MCF 10A (cell line): ENCODE measurements around the gene RIC8B. TPM values are rescaled to one million over a fixed set of nuclear protein-coding genes. Genes with fewer than 3 reads are reported as not detected.
A peak's percentile ranks its signal among the peaks of the same experiment; 100 is the strongest.

Source experiments
- BruUV-seq: library from RNA; stranded (reverse); fragments of 400-500 nt; replicated peaks from 2 replicates; lab custom pipeline; 2021; lab: Mats Ljungman, UMichigan
- CTCF ChIA-PET: fragments of 300-600 bp; sonication (Branson Sonifier 250); formaldehyde crosslinking; extraction: SDS; loops from one replicate; lab custom pipeline; 2021; ENCODE audit warnings: antibody characterized with exemption, inconsistent platforms; lab: Yijun Ruan, JAX
- POLR2A ChIA-PET: fragments of 300-600, 350-650 bp; sonication (Branson Sonifier 250); formaldehyde crosslinking; extraction: SDS; loops from one replicate; lab custom pipeline; 2020; ENCODE audit warnings: antibody characterized with exemption, inconsistent platforms; lab: Yijun Ruan, JAX
- DNase-seq: peaks from one replicate; pipeline ENCODE4 v3.0.0-alpha.2; 2018; ENCODE audit not compliant: unreplicated experiment
- H3K27ac Mint-ChIP-seq: one replicate; pipeline ENCODE4 v1.8.0; 2022; ENCODE audit warnings: mild to moderate bottlenecking, low read depth, mixed read lengths; ENCODE audit not compliant: unreplicated experiment
- H3K27me3 Mint-ChIP-seq: one replicate; pipeline ENCODE4 v1.8.0; 2022; ENCODE audit warnings: mixed read lengths; ENCODE audit not compliant: insufficient read depth, unreplicated experiment
- H3K36me3 Mint-ChIP-seq: one replicate; pipeline ENCODE4 v1.8.0; 2022; ENCODE audit warnings: mild to moderate bottlenecking, moderate library complexity, mixed read lengths; ENCODE audit not compliant: insufficient read depth, unreplicated experiment
- H3K4me1 Mint-ChIP-seq: one replicate; pipeline ENCODE4 v1.8.0; 2022; ENCODE audit warnings: mixed read lengths; ENCODE audit not compliant: insufficient read depth, unreplicated experiment
- H3K4me3 Mint-ChIP-seq: one replicate; pipeline ENCODE4 v1.8.0; 2022; ENCODE audit warnings: mild to moderate bottlenecking, moderate library complexity, mixed read lengths; ENCODE audit not compliant: unreplicated experiment
- H3K9me3 Mint-ChIP-seq: one replicate; pipeline ENCODE4 v1.8.0; 2022; ENCODE audit warnings: mixed read lengths; ENCODE audit not compliant: unreplicated experiment
- CTCF ChIP-seq: fragments of 200-600 bp; IDR thresholded peaks from one replicate; pipeline ENCODE4 v1.8.0; 2022; ENCODE audit warnings: antibody characterized with exemption, mild to moderate bottlenecking; ENCODE audit not compliant: unreplicated experiment
- intact Hi-C: fragments of 100-400 bp; cut with micrococcal nuclease; formaldehyde crosslinking; loops from 2 replicates; pipeline ENCODE4 v1.14.1; 2022
- total RNA-seq: library from RNA; stranded (reverse); gene quantifications from 2 replicates; pipeline ENCODE4 v1.2.3, GENCODE V29; 2022

The RIC8B gene
- total RNA-seq, 1 experiment from 2014 or later: 10.0 TPM

- intact Hi-C loops: no loop called here
- ChIA-PET POLR2A (interaction anchor here (1.3 kb wide), 1 partner anchor 481 kb away, joined by 3 read pairs; no protein-coding TSS in a partner anchor), CTCF (interaction anchor here (4.0 to 4.6 kb wide), 2 partner anchors 80 to 453 kb away, joined by 17 to 32 read pairs; no protein-coding TSS in a partner anchor)
- Mint-ChIP-seq H3K4me3 (no peak overlapping the region), H3K9me3 (no peaks in the 10 kb centered on the region), H3K36me3 (peaks cover 16% of the 10 kb centered on the region), H3K4me1 (no peaks in the 10 kb centered on the region), H3K27ac (no peak overlapping the region), H3K27me3 (no peaks in the 10 kb centered on the region)
- no peak for TF ChIP-seq CTCF
- no peak for DNase-seq
- no TSS peak for BruUV-seq
These were observed 64.9 kb downstream of the RIC8B start for GRCh38 chr12:106839333-106839732.

- ChIA-PET POLR2A (interaction anchor here (1.3 kb wide), 1 partner anchor 482 kb away, joined by 3 read pairs; no protein-coding TSS in a partner anchor), CTCF (interaction anchor here (0.6 to 4.6 kb wide), 6 partner anchors 79 to 454 kb away, joined by 3 to 32 read pairs (median 10); no protein-coding TSS in a partner anchor)
- no peak for DNase-seq
- Mint-ChIP-seq H3K4me1 (no peaks in the 10 kb centered on the region), H3K9me3 (no peaks in the 10 kb centered on the region), H3K36me3 (peaks cover 16% of the 10 kb centered on the region), H3K27ac (no peak overlapping the region), H3K4me3 (no peak overlapping the region), H3K27me3 (no peaks in the 10 kb centered on the region)
- BruUV-seq: no TSS peak
- TF ChIP-seq CTCF: no peak
- intact Hi-C loops: loop anchor here (2.0 to 10.0 kb wide), 3 partner anchors 81 to 615 kb away; no protein-coding TSS in a partner anchor
These were observed 65.8 kb downstream of the RIC8B start for GRCh38 chr12:106840243-106840642.

GRCh38 chr12:106841510-106842302 lies 67.2 kb downstream of the RIC8B start:
- Mint-ChIP-seq H3K27ac (no peak overlapping the region), H3K36me3 (peaks cover 16% of the 10 kb centered on the region), H3K4me3 (no peak overlapping the region), H3K27me3 (no peaks in the 10 kb centered on the region), H3K4me1 (no peaks in the 10 kb centered on the region), H3K9me3 (no peaks in the 10 kb centered on the region)
- no TSS peak for BruUV-seq
- intact Hi-C loops: loop anchor here (1.0 to 10.0 kb wide), 5 partner anchors 79 to 617 kb away; partner anchors contain the start of gene POLR3B
- TF ChIP-seq CTCF: peak; percentile 57
- ChIA-PET POLR2A (interaction anchor here (0.6 kb wide), 1 partner anchor 11 kb away, joined by 4 read pairs; no protein-coding TSS in a partner anchor), CTCF (interaction anchor here (0.6 to 4.6 kb wide), 34 partner anchors 8 to 615 kb away, joined by 3 to 32 read pairs (median 4); partner anchors contain the start of gene POLR3B)
- DNase-seq: peak; percentile 58

DNA sequence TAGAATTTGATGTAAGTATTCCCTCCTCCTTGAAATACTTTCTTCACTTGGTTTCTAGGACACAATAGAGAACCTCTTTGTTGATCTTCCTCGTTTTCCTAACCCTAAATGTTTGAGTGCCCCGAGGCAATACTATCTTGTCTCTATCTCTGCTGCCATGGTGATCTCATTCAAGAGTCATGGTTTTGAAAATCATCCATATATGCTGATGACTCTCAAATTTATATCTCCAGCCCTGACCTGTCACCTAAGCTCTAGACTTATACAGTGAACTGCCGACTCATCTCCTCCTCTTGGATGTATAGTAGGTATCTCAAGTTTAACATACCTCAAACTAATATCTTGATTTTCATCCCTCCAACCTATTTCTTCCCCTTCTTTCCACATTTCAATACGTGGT lies 71.4 kb downstream of the RIC8B start:
- DNase-seq: no peak
- BruUV-seq: no TSS peak
- TF ChIP-seq CTCF: no peak
- ChIA-PET POLR2A (interaction anchor here (0.6 to 1.2 kb wide), 2 partner anchors 209 to 482 kb away, joined by 3 read pairs; no protein-coding TSS in a partner anchor), CTCF (no interaction called here)
- Mint-ChIP-seq H3K4me3 (no peak overlapping the region), H3K9me3 (no peaks in the 10 kb centered on the region), H3K4me1 (no peaks in the 10 kb centered on the region), H3K27ac (no peak overlapping the region), H3K27me3 (no peaks in the 10 kb centered on the region), H3K36me3 (peaks cover 26% of the 10 kb centered on the region)
- intact Hi-C loops: loop anchor here (10.0 kb wide), 1 partner anchor 621 kb away; no protein-coding TSS in a partner anchor
